WTC11 (cell line): ENCODE data around the gene CTIF. TPM values are rescaled to one million over a fixed set of nuclear protein-coding genes. Genes with fewer than 3 reads are reported as not detected.
A peak's percentile ranks its signal among the peaks of the same experiment; 100 is the strongest.

Source experiments
- ATAC-seq: fragments of 200-7000 bp; cut with Tn5 transposase; 2 replicates; pipeline ENCODE4 v1.10.0; 2021; ENCODE audit warnings: mild to moderate bottlenecking, moderate library complexity
- CTCF ChIA-PET: fragments of 300-600 bp; sonication (Branson Sonifier 250); formaldehyde crosslinking; loops from one replicate; lab custom pipeline; 2021; ENCODE audit warnings: antibody characterized with exemption; lab: Charles Lee
- POLR2A ChIA-PET: fragments of 350-600 bp; sonication (Branson Sonifier 250); formaldehyde crosslinking; loops from one replicate; lab custom pipeline; 2021; ENCODE audit warnings: antibody characterized with exemption; lab: Charles Lee
- DNase-seq: peaks from one replicate; pipeline ENCODE4 v3.0.0; 2021; ENCODE audit warnings: low spot score
- H3K27ac Mint-ChIP-seq: 2 replicates; pipeline ENCODE4 v1.8.0; 2021; ENCODE audit warnings: mixed read lengths
- H3K27me3 Mint-ChIP-seq: 2 replicates; pipeline ENCODE4 v1.8.0; 2021; ENCODE audit warnings: low read depth, mild to moderate bottlenecking, moderate library complexity, mixed read lengths
- H3K36me3 Mint-ChIP-seq: 2 replicates; pipeline ENCODE4 v1.8.0; 2021; ENCODE audit warnings: mixed read lengths
- H3K4me1 Mint-ChIP-seq: 2 replicates; pipeline ENCODE4 v1.8.0; 2022; ENCODE audit warnings: mixed read lengths
- H3K4me3 Mint-ChIP-seq: 2 replicates; pipeline ENCODE4 v1.8.0; 2021; ENCODE audit warnings: mild to moderate bottlenecking, moderate library complexity, mixed read lengths
- H3K9me3 Mint-ChIP-seq: 2 replicates; pipeline ENCODE4 v1.8.0; 2021; ENCODE audit warnings: mixed read lengths
- ATF1 ChIP-seq: sonication (generic); formaldehyde crosslinking; IDR thresholded peaks from 2 replicates; pipeline ENCODE4 v1.8.1; 2023; ENCODE audit warnings: mild to moderate bottlenecking, moderate library complexity, missing genetic modification reagents
- ATF2 ChIP-seq: sonication (generic); formaldehyde crosslinking; IDR thresholded peaks from 2 replicates; pipeline ENCODE4 v1.8.1; 2022; ENCODE audit warnings: low read depth, missing genetic modification reagents, borderline replicate concordance
- ATF6 ChIP-seq: sonication (generic); formaldehyde crosslinking; IDR thresholded peaks from 2 replicates; pipeline ENCODE4 v1.8.1; 2023; ENCODE audit warnings: mild to moderate bottlenecking, missing genetic modification reagents
- CDX4 ChIP-seq: fragments of 250-450 bp; sonication (Bioruptor Pico); IDR thresholded peaks from 2 replicates; pipeline ENCODE4 v1.9.0; 2021; ENCODE audit warnings: moderate library complexity, mild to moderate bottlenecking, inconsistent platforms, borderline replicate concordance
- E2F4 ChIP-seq: sonication (generic); formaldehyde crosslinking; IDR thresholded peaks from 2 replicates; pipeline ENCODE4 v1.8.1; 2022; ENCODE audit warnings: low read depth, mild to moderate bottlenecking, moderate library complexity, missing genetic modification reagents, borderline replicate concordance
- EMX1 ChIP-seq: fragments of 250-450 bp; sonication (Bioruptor Pico); IDR thresholded peaks from 2 replicates; pipeline ENCODE4 v1.8.0; 2021; ENCODE audit warnings: mild to moderate bottlenecking
- ESRRA ChIP-seq: sonication (generic); formaldehyde crosslinking; IDR thresholded peaks from 2 replicates; pipeline ENCODE4 v1.8.1; 2022; ENCODE audit warnings: mild to moderate bottlenecking, missing genetic modification reagents, borderline replicate concordance
- GTF2I ChIP-seq: fragments of 250-450 bp; sonication (Bioruptor Pico); conservative IDR thresholded peaks from 2 replicates; pipeline ENCODE4 v1.4.0; 2021; ENCODE audit warnings: mild to moderate bottlenecking
- IRF1 ChIP-seq: sonication (generic); formaldehyde crosslinking; IDR thresholded peaks from 2 replicates; pipeline ENCODE4 v1.8.0; 2023; ENCODE audit warnings: missing genetic modification reagents
- MYBL2 ChIP-seq: sonication (generic); formaldehyde crosslinking; IDR thresholded peaks from 2 replicates; pipeline ENCODE4 v1.8.1; 2023; ENCODE audit warnings: mild to moderate bottlenecking, moderate library complexity, missing genetic modification reagents
- NR3C1 ChIP-seq: sonication (generic); formaldehyde crosslinking; conservative IDR thresholded peaks from 2 replicates; pipeline ENCODE4 v1.8.1; 2023; ENCODE audit warnings: low read depth, mild to moderate bottlenecking, missing genetic modification reagents
- PRRX2 ChIP-seq: fragments of 250-450 bp; sonication (Bioruptor Pico); IDR thresholded peaks from 2 replicates; pipeline ENCODE4 v1.8.0; 2021; ENCODE audit warnings: mild to moderate bottlenecking
- SMAD4 ChIP-seq: sonication (generic); formaldehyde crosslinking; IDR thresholded peaks from 2 replicates; pipeline ENCODE4 v1.8.0; 2022; ENCODE audit warnings: mild to moderate bottlenecking, missing genetic modification reagents
- SP1 ChIP-seq: sonication (generic); formaldehyde crosslinking; conservative IDR thresholded peaks from 2 replicates; pipeline ENCODE4 v1.8.1; 2022; ENCODE audit warnings: missing genetic modification reagents
- USF1 ChIP-seq: sonication (generic); formaldehyde crosslinking; IDR thresholded peaks from 2 replicates; pipeline ENCODE4 v1.8.0; 2022; ENCODE audit warnings: mild to moderate bottlenecking, missing genetic modification reagents
- ZMAT4 ChIP-seq: fragments of 250-450 bp; sonication (Bioruptor Pico); IDR thresholded peaks from 2 replicates; pipeline ENCODE4 v1.9.0; 2021; ENCODE audit warnings: mild to moderate bottlenecking
- ZNF138 ChIP-seq: sonication (generic); formaldehyde crosslinking; conservative IDR thresholded peaks from 2 replicates; pipeline ENCODE4 v1.8.1; 2022; ENCODE audit warnings: mild to moderate bottlenecking, moderate library complexity, missing genetic modification reagents
- ZNF219 ChIP-seq: sonication (generic); formaldehyde crosslinking; IDR thresholded peaks from 2 replicates; pipeline ENCODE4 v1.8.0; 2023; ENCODE audit warnings: missing genetic modification reagents, mild to moderate bottlenecking, borderline replicate concordance
- ZNF232 ChIP-seq: sonication (generic); formaldehyde crosslinking; IDR thresholded peaks from 2 replicates; pipeline ENCODE4 v1.8.0; 2022; ENCODE audit warnings: mild to moderate bottlenecking, missing genetic modification reagents
- ZNF263 ChIP-seq: sonication (generic); formaldehyde crosslinking; IDR thresholded peaks from 2 replicates; pipeline ENCODE4 v1.8.1; 2022; ENCODE audit warnings: low read depth, mild to moderate bottlenecking, moderate library complexity, missing genetic modification reagents
- total RNA-seq: library from RNA; stranded (reverse); gene quantifications from 3 replicates; pipeline ENCODE4 v1.2.3, GENCODE V29; 2021

Gene CTIF
- total RNA-seq, 1 experiment from 2014 or later = 28.5 TPM

- no peaks in the 10 kb centered on the region for H3K27me3 Mint-ChIP-seq
- POLR2A ChIA-PET = no interaction called here
- H3K4me1 Mint-ChIP-seq = peaks cover 14% of the 10 kb centered on the region
- no peak for ATAC-seq
- no peak for TF ChIP-seq IRF1
- 0 out of 2 replicates have a peak overlapping the region, but pooled peaks have one; percentile 12 for H3K27ac Mint-ChIP-seq
- no peak for DNase-seq
- H3K36me3 Mint-ChIP-seq = no peaks in the 10 kb centered on the region
- H3K4me3 Mint-ChIP-seq = no peak overlapping the region
- no peaks in the 10 kb centered on the region for H3K9me3 Mint-ChIP-seq
- CTCF ChIA-PET = no interaction called here
These were observed 58.3 kb downstream of the CTIF start for GRCh38 chr18:48597110-48597509.

GRCh38 chr18:48597671-48598070, 58.8 kb downstream of the CTIF start:
- Mint-ChIP-seq H3K27me3 (no peaks in the 10 kb centered on the region), H3K4me3 (no peak overlapping the region), H3K9me3 (peaks cover 4% of the 10 kb centered on the region), H3K36me3 (no peaks in the 10 kb centered on the region), H3K4me1 (peaks cover 11% of the 10 kb centered on the region), H3K27ac (no peak overlapping the region)
- ChIA-PET POLR2A (no interaction called here), CTCF (no interaction called here)
- TF ChIP-seq SP1 (CRISPR knock-in tag) (no peak), IRF1 (no peak), ESRRA (CRISPR knock-in tag) (no peak), NR3C1 (no peak), ATF2 (CRISPR knock-in tag) (no peak), ZNF232 (no peak), ATF1 (CRISPR knock-in tag) (no peak), E2F4 (CRISPR knock-in tag) (no peak), GTF2I (CRISPR knock-in tag) (no peak), ZNF138 (CRISPR knock-in tag) (no peak), SMAD4 (CRISPR knock-in tag) (no peak), CDX4 (no peak), MYBL2 (CRISPR knock-in tag) (no peak), EMX1 (CRISPR knock-in tag) (no peak), ZNF263 (CRISPR knock-in tag) (no peak), ATF6 (CRISPR knock-in tag) (no peak), PRRX2 (no peak), USF1 (no peak), ZNF219 (CRISPR knock-in tag) (no peak), ZMAT4 (CRISPR knock-in tag) (no peak)
- ATAC-seq (no peak), DNase-seq (no peak)
